Immature natural killer cell (primary cell): ENCODE measurements around the gene KIF2B. TPM values are rescaled to one million over a fixed set of nuclear protein-coding genes. Genes with fewer than 3 reads are reported as not detected.
"Not testable (repeated sequence)": the region's sequence is repeated elsewhere in the genome, so short reads cannot be mapped to it uniquely, and the experiment has no call there.

Source experiments
- DNase-seq, 3 donors: peaks; one replicate each; pipeline ENCODE4 v3.0.0; 2022; ENCODE audit warnings: mixed read lengths in 1 of 3
- H3K27ac Mint-ChIP-seq, 6 donors: one replicate each; pipeline ENCODE4 v1.8.0; 2020; ENCODE audit warnings: mixed read lengths in 6 of 6, mild to moderate bottlenecking in 5 of 6, inconsistent platforms in 4 of 6, moderate library complexity in 3 of 6
- H3K27me3 Mint-ChIP-seq, 3 donors: one replicate each; pipeline ENCODE4 v1.8.0; 2020 to 2021; ENCODE audit warnings: low read depth in 3 of 3, mild to moderate bottlenecking in 3 of 3, mixed read lengths in 3 of 3, moderate library complexity in 3 of 3, inconsistent platforms in 1 of 3
- H3K36me3 Mint-ChIP-seq, 3 donors: one replicate each; pipeline ENCODE4 v1.8.0; 2020; ENCODE audit warnings: mixed read lengths in 3 of 3, inconsistent platforms in 2 of 3, mild to moderate bottlenecking in 2 of 3
- H3K4me1 Mint-ChIP-seq, 2 donors: one replicate each; pipeline ENCODE4 v1.8.0; 2020; ENCODE audit warnings: inconsistent platforms in 2 of 2, mild to moderate bottlenecking in 2 of 2, mixed read lengths in 2 of 2, moderate library complexity in 1 of 2
- H3K4me3 Mint-ChIP-seq, 5 donors: one replicate each; pipeline ENCODE4 v1.8.0; 2020; ENCODE audit warnings: mild to moderate bottlenecking in 5 of 5, mixed read lengths in 5 of 5, inconsistent platforms in 3 of 5, moderate library complexity in 3 of 5
- H3K9me3 Mint-ChIP-seq, 6 donors: one replicate each; pipeline ENCODE4 v1.8.0; 2020; ENCODE audit warnings: mild to moderate bottlenecking in 6 of 6, mixed read lengths in 6 of 6, inconsistent platforms in 4 of 6, moderate library complexity in 3 of 6
- polyA plus RNA-seq, 3 donors: library from polyadenylated mRNA; unstranded; fragments of 300-500 nt; fragmentation: Illumina TruSeq; gene quantifications; one replicate each; pipeline ENCODE4 v1.2.3, GENCODE V29; 2021

Gene KIF2B
- polyA plus RNA-seq, 3 donors from 2014 or later: not detected

DNA sequence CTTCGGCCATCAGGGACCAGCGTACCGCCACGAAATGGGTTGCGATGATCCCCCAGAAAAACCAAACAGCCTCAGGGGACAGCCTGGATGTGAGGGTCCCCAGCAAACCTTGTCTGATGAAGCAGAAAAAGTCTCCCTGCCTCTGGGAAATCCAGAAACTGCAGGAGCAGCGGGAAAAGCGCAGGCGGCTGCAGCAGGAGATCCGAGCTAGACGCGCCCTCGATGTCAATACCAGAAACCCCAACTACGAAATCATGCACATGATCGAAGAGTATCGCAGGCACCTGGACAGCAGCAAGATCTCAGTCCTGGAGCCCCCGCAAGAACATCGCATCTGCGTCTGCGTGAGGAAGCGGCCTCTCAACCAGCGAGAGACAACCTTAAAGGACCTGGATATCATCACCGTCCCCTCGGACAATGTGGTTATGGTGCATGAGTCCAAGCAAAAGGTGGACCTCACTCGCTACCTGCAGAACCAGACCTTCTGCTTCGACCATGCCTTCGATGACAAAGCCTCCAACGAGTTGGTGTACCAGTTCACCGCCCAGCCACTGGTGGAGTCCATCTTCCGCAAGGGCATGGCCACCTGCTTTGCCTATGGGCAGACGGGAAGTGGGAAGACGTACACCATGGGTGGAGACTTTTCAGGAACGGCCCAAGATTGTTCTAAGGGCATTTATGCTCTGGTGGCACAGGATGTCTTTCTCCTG, 769 bp downstream of the KIF2B start:
- Mint-ChIP-seq H3K4me1 (no peaks in the 10 kb centered on the region), H3K27me3 (peaks cover 0 to 4% (median 4%) of the 10 kb centered on the region in 3 donors), H3K27ac (no peak overlapping the region), H3K4me3 (no peak overlapping the region), H3K36me3 (no peaks in the 10 kb centered on the region), H3K9me3 (peaks cover 0 to 61% (median 31%) of the 10 kb centered on the region in 6 donors)
- DNase-seq: no peak

DNA sequence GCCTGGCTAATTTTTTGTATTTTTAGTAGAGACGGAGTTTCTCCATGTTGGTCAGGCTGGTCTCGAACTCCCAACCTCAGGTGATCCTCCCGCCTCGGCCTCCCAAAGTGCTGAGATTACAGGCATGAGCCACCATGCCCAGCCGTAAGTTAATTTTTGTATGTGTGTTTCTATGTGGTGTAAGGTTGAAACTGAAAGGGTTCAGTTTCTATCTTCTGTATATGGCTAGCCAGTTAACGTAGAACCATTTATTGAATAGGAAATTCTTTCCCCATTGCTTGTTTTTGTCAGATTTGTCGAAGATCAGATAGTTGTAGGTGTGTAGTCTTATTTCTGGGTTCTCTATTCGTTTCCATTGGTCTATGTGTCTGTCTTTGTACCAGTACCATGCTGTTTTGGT, 12.0 kb downstream of the KIF2B start:
- not testable (repeated sequence) for H3K4me1 Mint-ChIP-seq, H3K27ac Mint-ChIP-seq, DNase-seq, H3K27me3 Mint-ChIP-seq, H3K4me3 Mint-ChIP-seq
- Mint-ChIP-seq H3K36me3 (peaks cover 0 to 12% (median 0%) of the 10 kb centered on the region in 3 donors), H3K9me3 (peaks cover 9 to 53% (median 33%) of the 10 kb centered on the region in 6 donors)

DNA sequence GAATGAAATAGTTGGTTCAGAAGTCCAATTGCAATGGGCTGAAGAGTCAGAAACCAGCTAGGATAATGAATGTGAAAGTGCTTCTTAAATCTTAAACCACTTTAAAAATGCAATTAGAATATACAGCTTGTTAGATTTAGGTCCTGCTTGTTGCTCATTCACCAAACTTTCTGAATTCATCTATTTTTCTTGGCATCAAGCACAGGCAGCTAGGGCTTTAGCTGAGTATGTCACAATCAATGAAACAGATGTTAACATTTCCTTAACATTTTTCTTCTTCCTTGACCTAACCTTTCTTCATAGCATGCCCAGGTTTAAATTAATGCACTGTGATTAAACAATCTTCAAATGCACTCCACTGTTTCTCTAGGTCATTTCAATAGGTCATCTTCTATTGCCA, 14.4 kb downstream of the KIF2B start:
- Mint-ChIP-seq H3K9me3 (peaks cover 9 to 53% (median 34%) of the 10 kb centered on the region in 6 donors), H3K27me3 (no peaks in the 10 kb centered on the region), H3K4me3 (no peak overlapping the region), H3K27ac (no peak overlapping the region), H3K4me1 (no peaks in the 10 kb centered on the region), H3K36me3 (peaks cover 0 to 12% (median 0%) of the 10 kb centered on the region in 3 donors)
- DNase-seq: no peak

DNA sequence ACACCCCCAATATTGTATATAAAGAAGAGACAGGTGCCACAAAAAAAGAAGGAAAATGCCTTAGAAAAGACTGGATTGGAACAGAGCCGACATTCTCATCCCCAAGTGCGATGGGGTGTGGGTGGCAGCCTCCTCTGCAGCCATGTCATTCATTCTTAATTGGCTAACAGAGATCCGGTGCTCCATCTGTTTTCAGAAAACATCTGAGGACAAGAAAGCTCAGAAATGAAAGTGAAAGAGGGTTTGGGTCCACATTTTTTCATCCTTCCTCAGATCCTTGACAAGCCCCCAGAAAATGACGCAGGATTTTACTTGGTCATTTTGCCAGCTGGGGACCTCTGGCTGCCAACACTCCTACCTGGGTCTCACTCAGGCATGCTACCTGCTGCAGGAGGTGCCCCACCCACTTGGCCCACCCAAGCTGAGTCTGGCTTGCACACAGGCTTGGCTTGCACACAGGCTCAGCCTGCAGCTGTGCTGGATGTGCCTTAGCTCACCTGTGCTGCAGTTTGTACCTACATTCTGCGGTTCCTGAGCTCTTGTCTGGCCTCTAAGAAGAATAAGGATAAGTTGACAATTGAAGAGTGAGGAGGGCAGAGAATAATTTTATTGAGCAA, 21.9 kb downstream of the KIF2B start:
- peaks cover 0 to 3% (median 0%) of the 10 kb centered on the region in 3 donors for H3K36me3 Mint-ChIP-seq
- H3K4me1 Mint-ChIP-seq: no peaks in the 10 kb centered on the region
- peaks cover 4 to 35% (median 19%) of the 10 kb centered on the region in 6 donors for H3K9me3 Mint-ChIP-seq
- peaks cover 0 to 3% (median 0%) of the 10 kb centered on the region in 3 donors for H3K27me3 Mint-ChIP-seq
- no peak overlapping the region for H3K4me3 Mint-ChIP-seq
- no peak overlapping the region for H3K27ac Mint-ChIP-seq
- DNase-seq: no peak

DNA sequence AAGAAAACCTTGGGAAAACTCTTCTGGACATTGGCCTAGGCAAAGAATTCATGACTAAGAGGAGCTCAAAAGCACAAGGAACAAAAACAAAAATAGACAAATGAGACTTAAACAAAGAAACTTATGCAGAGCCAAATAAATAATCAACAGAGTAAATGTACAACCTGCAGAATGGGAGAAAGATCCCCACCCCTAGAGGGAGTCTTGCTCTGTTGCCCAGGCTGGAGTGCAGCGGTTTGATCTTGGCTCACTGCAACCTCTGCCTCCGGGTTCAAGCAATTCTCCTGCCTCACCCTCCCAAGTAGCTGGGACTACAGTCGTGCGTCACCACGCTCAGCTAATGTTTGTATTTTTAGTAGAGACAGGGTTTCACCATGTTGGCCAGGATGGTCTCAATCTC, 48.4 kb downstream of the KIF2B start:
- H3K36me3 Mint-ChIP-seq, H3K4me1 Mint-ChIP-seq, H3K27me3 Mint-ChIP-seq, H3K27ac Mint-ChIP-seq, H3K4me3 Mint-ChIP-seq, DNase-seq: not testable (repeated sequence)
- peaks cover 15 to 36% (median 24%) of the 10 kb centered on the region in 6 donors for H3K9me3 Mint-ChIP-seq
